Thyroid gland (tissue), 4 donors: ENCODE data around the gene H6PD. TPM values are rescaled to one million over a fixed set of nuclear protein-coding genes. Genes with fewer than 3 reads are reported as not detected.

Experiments used
- DNase-seq, 2 donors: peaks; one replicate each; pipeline ENCODE4 v3.0.0-alpha.2; 2019
- H3K27ac ChIP-seq, 3 donors: fragments of 200-600 bp; sonication (generic); 1 replicate in 2 of 3; 2 replicates in 1 of 3; pipeline ENCODE4 v1.5.1; 2016 to 2019; ENCODE audit warnings: mild to moderate bottlenecking in 1 of 3, moderate library complexity in 1 of 3
- H3K27me3 ChIP-seq: fragments of 200-600 bp; sonication (generic); one replicate; pipeline ENCODE4 v1.5.1; 2019
- H3K36me3 ChIP-seq, 2 donors: fragments of 200-600 bp; sonication (generic); one replicate each; pipeline ENCODE4 v1.5.1; 2016 to 2019
- H3K4me1 ChIP-seq, 2 donors: fragments of 200-600 bp; sonication (generic); one replicate each; pipeline ENCODE4 v1.5.1; 2017 to 2019
- H3K4me3 ChIP-seq, 3 donors: fragments of 200-600 bp; sonication (generic); replicated peaks in 1 of 3; 1 replicate in 2 of 3; 2 replicates in 1 of 3; pipeline ENCODE4 v1.5.1; 2016; ENCODE audit warnings: mild to moderate bottlenecking in 1 of 3
- H3K9me3 ChIP-seq: fragments of 200-600 bp; sonication (generic); one replicate; pipeline ENCODE4 v1.5.1; 2017
- CTCF ChIP-seq, 6 experiments: fragments of 200-600 bp in 3 of 6; fragments of 450-650 bp in 3 of 6; sonication (generic) in 3 of 6; IDR thresholded peaks; one replicate each; pipeline ENCODE4 v1.5.1; 2016 to 2019; ENCODE audit warnings: antibody characterized with exemption in 6 of 6, mild to moderate bottlenecking in 2 of 6, inconsistent platforms in 1 of 6, moderate library complexity in 1 of 6
- POLR2A ChIP-seq, 2 donors: fragments of 450-650 bp; IDR thresholded peaks; one replicate each; pipeline ENCODE4 v1.6.1; 2017; ENCODE audit warnings: antibody characterized with exemption in 2 of 2, mild to moderate bottlenecking in 2 of 2, moderate library complexity in 1 of 2
- WGBS, 2 donors: methylation state at CpG; one replicate each; pipeline ENCODE4 v1.1.5; 2017; 5-methylcytosine and 5-hydroxymethylcytosine counted together
- intact Hi-C: fragments of 100-400 bp; cut with DNase I; formaldehyde crosslinking; loops from one replicate; pipeline ENCODE4 v1.15.1; 2023
- total RNA-seq, 4 donors: library from RNA; depleted of rRNA; stranded (reverse); fragments of >200 nt; gene quantifications; one replicate each; pipeline ENCODE4 v1.2.3, GENCODE V29; 2016

H6PD gene
- total RNA-seq, 4 donors from 2014 or later = 36.3 to 64.2 (median 43.6) TPM

- Histone ChIP-seq H3K27me3 (no peaks in the 10 kb centered on the region), H3K36me3 (no peaks in the 10 kb centered on the region), H3K27ac (no peak overlapping the region), H3K4me1 (no peaks in the 10 kb centered on the region), H3K4me3 (no peak overlapping the region), H3K9me3 (no peaks in the 10 kb centered on the region)
- intact Hi-C loops = no loop called here
- 90 to 100% methylated on average over 3 to 7 of the region's 7 CpGs for WGBS, 2 donors
- no peak for DNase-seq
- TF ChIP-seq POLR2A (IDR thresholded peaks at IDR 0.05) = no peak
- no peak for TF ChIP-seq CTCF (IDR thresholded peaks at IDR 0.05)
These were observed 21.8 kb downstream of the H6PD start for GRCh38 chr1:9256332-9256731.

GRCh38 chr1:9257851-9258250 is 23.3 kb downstream of the H6PD start:
- intact Hi-C loops = no loop called here
- Histone ChIP-seq H3K4me1 (no peaks in the 10 kb centered on the region), H3K36me3 (peaks cover 9 to 11% of the 10 kb centered on the region in 2 donors), H3K27ac (no peak overlapping the region), H3K4me3 (no peak overlapping the region), H3K27me3 (no peaks in the 10 kb centered on the region), H3K9me3 (no peaks in the 10 kb centered on the region)
- DNase-seq = no peak
- TF ChIP-seq CTCF (IDR thresholded peaks at IDR 0.05) (no peak), POLR2A (IDR thresholded peaks at IDR 0.05) (no peak)
- WGBS, 2 donors = 96% methylated on average over 21 to 22 of the region's 22 CpGs

- TF ChIP-seq CTCF (IDR thresholded peaks at IDR 0.05) (no peak), POLR2A (IDR thresholded peaks at IDR 0.05) (no peak)
- 97 to 98% methylated on average over 9 of the region's 9 CpGs for WGBS, 2 donors
- no peak for DNase-seq
- no peaks in the 10 kb centered on the region for H3K27me3 ChIP-seq
- intact Hi-C loops = no loop called here
- H3K4me3 ChIP-seq = no peak overlapping the region
- no peak overlapping the region for H3K27ac ChIP-seq
- no peaks in the 10 kb centered on the region for H3K9me3 ChIP-seq
- peaks cover 16 to 17% of the 10 kb centered on the region in 2 donors for H3K36me3 ChIP-seq
- H3K4me1 ChIP-seq = no peaks in the 10 kb centered on the region
These were observed 24.1 kb downstream of the H6PD start for GRCh38 chr1:9258629-9259028.

- WGBS, 2 donors = 94 to 97% methylated on average over 20 of the region's 20 CpGs
- H3K9me3 ChIP-seq = no peaks in the 10 kb centered on the region
- no peaks in the 10 kb centered on the region for H3K27me3 ChIP-seq
- no peaks in the 10 kb centered on the region for H3K4me1 ChIP-seq
- intact Hi-C loops = no loop called here
- no peak overlapping the region for H3K4me3 ChIP-seq
- peaks cover 28 to 32% of the 10 kb centered on the region in 2 donors for H3K36me3 ChIP-seq
- no peak overlapping the region for H3K27ac ChIP-seq
- DNase-seq = no peak
- TF ChIP-seq POLR2A (IDR thresholded peaks at IDR 0.05) = no peak
- no peak for TF ChIP-seq CTCF (IDR thresholded peaks at IDR 0.05)
These were observed 25.6 kb downstream of the H6PD start for GRCh38 chr1:9260059-9260766.

- Histone ChIP-seq H3K36me3 (peaks cover 28 to 38% of the 10 kb centered on the region in 2 donors), H3K4me1 (no peaks in the 10 kb centered on the region), H3K27me3 (no peaks in the 10 kb centered on the region), H3K4me3 (no peak overlapping the region), H3K9me3 (no peaks in the 10 kb centered on the region), H3K27ac (no peak overlapping the region)
- DNase-seq = no peak
- intact Hi-C loops = no loop called here
- 91 to 93% methylated on average over 8 of the region's 8 CpGs for WGBS, 2 donors
- no peak for TF ChIP-seq POLR2A (IDR thresholded peaks at IDR 0.05)
These were observed 26.9 kb downstream of the H6PD start for GRCh38 chr1:9261496-9261895.
